ENCODE data around the gene SAP130.

The SAP130 gene

DNA sequence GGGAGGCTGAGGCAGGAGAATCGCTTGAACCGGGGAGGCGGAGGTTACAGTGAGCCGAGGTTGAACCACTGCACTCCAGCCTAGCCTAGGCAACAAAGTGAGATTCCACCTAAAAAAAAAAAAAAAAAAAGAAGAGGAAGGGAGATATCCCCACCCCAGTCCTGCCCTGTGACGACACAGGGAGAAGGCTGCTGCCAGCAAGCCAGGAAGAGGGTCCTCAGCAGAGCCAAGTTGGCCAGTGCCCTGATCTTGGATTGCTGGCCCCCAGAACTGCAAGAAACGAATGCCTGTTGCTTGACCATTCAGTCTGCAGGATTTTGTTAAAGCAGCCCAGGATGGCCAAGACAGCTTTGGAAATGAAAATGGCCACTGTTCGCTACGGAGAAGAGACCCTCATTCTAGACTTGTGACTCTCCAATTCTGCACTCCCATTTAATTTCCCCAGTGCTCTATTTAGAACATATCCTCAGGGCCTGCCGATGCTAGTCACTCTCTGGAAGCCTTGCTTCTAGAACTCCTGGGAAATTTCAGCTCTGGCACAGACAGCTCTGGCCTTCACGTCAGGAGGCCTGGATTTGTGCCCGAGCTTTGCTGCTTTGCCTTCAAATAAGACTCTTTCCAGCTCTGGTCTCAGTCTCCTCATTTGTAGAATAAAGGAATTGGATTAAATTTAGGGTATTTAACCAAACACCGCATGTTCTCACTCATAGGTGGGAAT lies 126.4 kb downstream of the SAP130 start:
- H3K27ac ChIP-seq: no peak overlapping the region
- H3K4me1 ChIP-seq (ENCODE audit: low read depth, poor library complexity, severe bottlenecking): no peaks in the 10 kb centered on the region
- H4K20me1 ChIP-seq (ENCODE audit: insufficient read depth): no peaks in the 10 kb centered on the region
- no peak overlapping the region for H3K4me2 ChIP-seq
- TF ChIP-seq, protein P1, sequence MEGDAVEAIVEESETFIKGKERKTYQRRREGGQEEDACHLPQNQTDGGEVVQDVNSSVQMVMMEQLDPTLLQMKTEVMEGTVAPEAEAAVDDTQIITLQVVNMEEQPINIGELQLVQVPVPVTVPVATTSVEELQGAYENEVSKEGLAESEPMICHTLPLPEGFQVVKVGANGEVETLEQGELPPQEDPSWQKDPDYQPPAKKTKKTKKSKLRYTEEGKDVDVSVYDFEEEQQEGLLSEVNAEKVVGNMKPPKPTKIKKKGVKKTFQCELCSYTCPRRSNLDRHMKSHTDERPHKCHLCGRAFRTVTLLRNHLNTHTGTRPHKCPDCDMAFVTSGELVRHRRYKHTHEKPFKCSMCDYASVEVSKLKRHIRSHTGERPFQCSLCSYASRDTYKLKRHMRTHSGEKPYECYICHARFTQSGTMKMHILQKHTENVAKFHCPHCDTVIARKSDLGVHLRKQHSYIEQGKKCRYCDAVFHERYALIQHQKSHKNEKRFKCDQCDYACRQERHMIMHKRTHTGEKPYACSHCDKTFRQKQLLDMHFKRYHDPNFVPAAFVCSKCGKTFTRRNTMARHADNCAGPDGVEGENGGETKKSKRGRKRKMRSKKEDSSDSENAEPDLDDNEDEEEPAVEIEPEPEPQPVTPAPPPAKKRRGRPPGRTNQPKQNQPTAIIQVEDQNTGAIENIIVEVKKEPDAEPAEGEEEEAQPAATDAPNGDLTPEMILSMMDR (conservative IDR thresholded peaks at IDR 0.05; ENCODE audit: low read depth, low read length): no peak
- no peak overlapping the region for H3K4me3 ChIP-seq (IDR thresholded peaks at IDR 0.05; ENCODE audit: insufficient read depth, low read depth, low read length)
- no peaks in the 10 kb centered on the region for H3K27me3 ChIP-seq (ENCODE audit: insufficient read depth, low read depth)
- H3K79me2 ChIP-seq (ENCODE audit: insufficient read depth, low read depth): no peaks in the 10 kb centered on the region
- no peaks in the 10 kb centered on the region for H3K36me3 ChIP-seq (ENCODE audit: insufficient read depth)
- no peak overlapping the region for H3K9ac ChIP-seq
- no peak overlapping the region for H2AFZ ChIP-seq (ENCODE audit: low read depth)

DNA sequence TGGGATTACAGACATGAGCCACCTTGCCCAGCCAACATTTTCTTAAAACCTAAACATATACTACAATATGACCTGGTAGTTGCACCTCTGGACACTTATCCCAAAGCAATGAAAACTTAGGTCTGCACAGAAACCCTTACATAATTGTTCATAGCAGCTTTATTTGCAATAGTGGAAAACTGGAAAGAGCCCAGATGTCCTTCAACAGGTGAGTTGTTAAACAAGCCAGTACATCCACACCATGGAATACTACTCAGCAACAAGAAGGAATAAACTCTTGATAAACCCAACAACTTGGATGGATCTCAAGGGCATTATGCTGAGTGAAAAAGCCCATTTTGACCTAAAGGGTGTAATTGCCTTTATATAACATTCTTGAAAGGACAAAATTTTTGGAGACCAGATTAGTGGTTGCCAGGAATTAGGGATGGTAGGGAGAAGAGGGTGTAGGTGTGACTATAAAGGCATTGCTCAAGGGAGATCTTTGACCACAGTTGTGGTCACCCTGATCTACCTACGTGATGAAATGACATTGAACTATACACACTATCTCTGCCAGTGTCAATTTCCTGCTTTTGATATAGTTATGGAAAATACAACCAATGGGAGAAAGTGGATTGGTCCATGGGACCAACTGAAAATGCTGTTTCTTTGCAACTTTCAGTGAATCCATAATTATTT lies 130.2 kb downstream of the SAP130 start:
- Histone ChIP-seq H3K79me2 (ENCODE audit: insufficient read depth, low read depth) (no peaks in the 10 kb centered on the region), H3K9ac (no peak overlapping the region), H3K27me3 (ENCODE audit: insufficient read depth, low read depth) (no peaks in the 10 kb centered on the region), H3K4me1 (ENCODE audit: low read depth, poor library complexity, severe bottlenecking) (no peaks in the 10 kb centered on the region), H3K27ac (no peak overlapping the region), H3K4me3 (IDR thresholded peaks at IDR 0.05; ENCODE audit: insufficient read depth, low read depth, low read length) (no peak overlapping the region), H3K36me3 (ENCODE audit: insufficient read depth) (no peaks in the 10 kb centered on the region), H4K20me1 (ENCODE audit: insufficient read depth) (no peaks in the 10 kb centered on the region), H3K4me2 (no peak overlapping the region), H2AFZ (ENCODE audit: low read depth) (no peak overlapping the region)
- TF ChIP-seq, protein P1 (conservative IDR thresholded peaks at IDR 0.05; ENCODE audit: low read depth, low read length): no peak

DNA sequence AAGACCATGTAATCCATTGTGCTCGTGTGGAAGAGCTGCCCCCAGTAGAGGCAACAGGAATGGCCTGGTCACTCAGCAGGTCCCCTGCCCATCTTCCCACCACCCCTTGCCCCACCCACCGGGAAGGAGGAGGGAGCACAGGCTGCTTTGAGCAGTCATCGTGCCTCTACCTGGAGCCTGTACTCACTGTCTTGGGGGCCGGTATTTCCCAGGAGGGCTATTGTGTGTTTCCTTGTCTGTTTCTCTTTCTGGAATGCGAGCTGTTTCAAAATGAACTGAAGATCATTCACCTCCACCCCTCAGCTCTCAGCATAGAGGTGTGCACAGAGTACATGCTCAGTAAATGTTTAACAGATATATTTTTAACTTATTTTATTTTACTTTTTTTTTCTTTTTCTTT lies 134.4 kb downstream of the SAP130 start:
- TF ChIP-seq, protein P1 (conservative IDR thresholded peaks at IDR 0.05; ENCODE audit: low read depth, low read length): no peak
- no peak overlapping the region for H2AFZ ChIP-seq (ENCODE audit: low read depth)
- H3K36me3 ChIP-seq (ENCODE audit: insufficient read depth): no peaks in the 10 kb centered on the region
- no peak overlapping the region for H3K9ac ChIP-seq
- H4K20me1 ChIP-seq (ENCODE audit: insufficient read depth): no peaks in the 10 kb centered on the region
- no peak overlapping the region for H3K4me2 ChIP-seq
- no peaks in the 10 kb centered on the region for H3K4me1 ChIP-seq (ENCODE audit: low read depth, poor library complexity, severe bottlenecking)
- H3K4me3 ChIP-seq (IDR thresholded peaks at IDR 0.05; ENCODE audit: insufficient read depth, low read depth, low read length): no peak overlapping the region
- H3K27ac ChIP-seq: no peak overlapping the region
- no peaks in the 10 kb centered on the region for H3K27me3 ChIP-seq (ENCODE audit: insufficient read depth, low read depth)
- H3K79me2 ChIP-seq (ENCODE audit: insufficient read depth, low read depth): no peaks in the 10 kb centered on the region

DNA sequence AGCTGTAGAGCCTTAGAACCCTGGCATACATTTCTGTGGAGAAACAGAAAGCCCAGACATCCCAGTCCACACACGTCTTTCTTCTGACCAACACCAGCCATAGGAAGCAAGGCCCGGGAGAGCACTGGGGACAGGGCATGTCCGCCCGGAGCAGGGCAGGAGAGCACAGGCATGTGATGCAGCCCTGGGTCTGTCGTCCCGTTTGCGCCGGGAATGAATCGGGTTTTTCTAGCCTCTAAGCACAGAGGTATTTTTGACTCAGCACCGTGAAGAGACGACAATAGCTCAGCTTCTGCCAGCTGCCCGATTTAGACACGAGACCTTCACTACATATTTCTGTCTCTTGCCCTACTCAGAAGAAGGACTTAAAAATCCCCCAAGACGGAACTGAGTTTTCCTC lies 134.8 kb downstream of the SAP130 start:
- TF ChIP-seq, protein P1 (conservative IDR thresholded peaks at IDR 0.05; ENCODE audit: low read depth, low read length): no peak
- H3K4me2 ChIP-seq: no peak overlapping the region
- H3K79me2 ChIP-seq (ENCODE audit: insufficient read depth, low read depth): no peaks in the 10 kb centered on the region
- no peaks in the 10 kb centered on the region for H3K27me3 ChIP-seq (ENCODE audit: insufficient read depth, low read depth)
- no peak overlapping the region for H3K27ac ChIP-seq
- no peak overlapping the region for H3K9ac ChIP-seq
- H2AFZ ChIP-seq (ENCODE audit: low read depth): no peak overlapping the region
- H4K20me1 ChIP-seq (ENCODE audit: insufficient read depth): no peaks in the 10 kb centered on the region
- no peaks in the 10 kb centered on the region for H3K36me3 ChIP-seq (ENCODE audit: insufficient read depth)
- no peaks in the 10 kb centered on the region for H3K4me1 ChIP-seq (ENCODE audit: low read depth, poor library complexity, severe bottlenecking)
- no peak overlapping the region for H3K4me3 ChIP-seq (IDR thresholded peaks at IDR 0.05; ENCODE audit: insufficient read depth, low read depth, low read length)

Data from KMS-11 (cell line).